Measurements from ENCODE around the gene USP3. TPM values are rescaled to one million over a fixed set of nuclear protein-coding genes. Genes with fewer than 3 reads are reported as not detected.

USP3 gene
- total RNA-seq, 1 experiment from 2014 or later: 54.2 TPM

GRCh38 chr15:63475707-63476106 is 28.7 kb upstream of the USP3 start:
- H3K27ac Mint-ChIP-seq (ENCODE audit: unreplicated experiment): peak overlapping the region; percentile 56
- peaks cover 48% of the 10 kb centered on the region for H3K4me1 Mint-ChIP-seq (ENCODE audit: low read depth, unreplicated experiment)
- ChIA-PET CTCF (interaction anchor here (1.9 kb wide), 1 partner anchor 12 kb away, joined by 5 read pairs; no protein-coding TSS in a partner anchor), POLR2A (interaction anchor here (0.5 kb wide), 1 partner anchor 28 kb away, joined by 6 read pairs; no protein-coding TSS in a partner anchor)
- Histone ChIP-seq H3K9me3 (no peaks in the 10 kb centered on the region), H3K4me3 (ENCODE audit: low read depth, low read length) (no peak overlapping the region), H3K27me3 (replicated peaks; ENCODE audit: control insufficient read depth, insufficient read depth, low read length) (no peaks in the 10 kb centered on the region), H3K36me3 (ENCODE audit: control insufficient read depth, insufficient read depth, low read length) (no peaks in the 10 kb centered on the region), H3K4me1 (peaks cover 45% of the 10 kb centered on the region)
- no TSS peak for BruUV-seq (replicated peaks)
- intact Hi-C loops (cut with micrococcal nuclease; ENCODE audit: unreplicated experiment): no loop called here
- H3K27me3 Mint-ChIP-seq (ENCODE audit: insufficient read depth, unreplicated experiment): no peaks in the 10 kb centered on the region
- DNase-seq: no peak
- peaks cover 19% of the 10 kb centered on the region for H3K36me3 Mint-ChIP-seq (ENCODE audit: insufficient read depth, unreplicated experiment)
- no peaks in the 10 kb centered on the region for H3K9me3 Mint-ChIP-seq (ENCODE audit: unreplicated experiment)
- no peak overlapping the region for H3K4me3 Mint-ChIP-seq (ENCODE audit: unreplicated experiment)
- TF ChIP-seq CTCF (IDR thresholded peaks at IDR 0.05; ENCODE audit: insufficient read depth in 1 of 2, low read depth in 1 of 2, low read length in 1 of 2, severe bottlenecking in 1 of 2, unreplicated experiment in 1 of 2): no peak

DNA sequence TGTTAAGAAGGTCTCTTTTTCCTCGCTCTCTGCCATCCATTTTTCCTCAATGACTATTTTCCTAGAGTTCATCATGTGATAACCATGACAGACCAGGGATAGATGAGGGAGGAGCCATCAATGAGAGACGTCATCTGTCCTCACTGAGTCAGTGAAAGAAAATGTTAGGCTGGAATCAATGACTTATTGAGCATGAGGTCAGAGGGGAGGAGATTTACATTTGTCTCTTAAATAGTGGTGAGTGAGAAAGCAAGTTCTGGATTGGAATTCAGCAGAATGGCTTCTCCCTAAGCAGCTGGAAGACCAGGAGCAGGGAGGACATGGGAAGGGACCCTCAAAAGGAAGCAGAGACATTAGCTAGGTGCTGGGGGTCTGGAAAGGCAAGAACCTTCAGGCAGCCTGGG is 28.2 kb upstream of the USP3 start:
- H3K9me3 Mint-ChIP-seq (ENCODE audit: unreplicated experiment): no peaks in the 10 kb centered on the region
- CTCF ChIA-PET: interaction anchor here (1.9 kb wide), 1 partner anchor 11 kb away, joined by 5 read pairs; no protein-coding TSS in a partner anchor
- Histone ChIP-seq H3K9me3 (no peaks in the 10 kb centered on the region), H3K36me3 (ENCODE audit: control insufficient read depth, insufficient read depth, low read length) (no peaks in the 10 kb centered on the region), H3K4me1 (peaks cover 45% of the 10 kb centered on the region), H3K27me3 (replicated peaks; ENCODE audit: control insufficient read depth, insufficient read depth, low read length) (no peaks in the 10 kb centered on the region), H3K4me3 (ENCODE audit: low read depth, low read length) (no peak overlapping the region)
- peak overlapping the region; percentile 56 for H3K27ac Mint-ChIP-seq (ENCODE audit: unreplicated experiment)
- no peaks in the 10 kb centered on the region for H3K27me3 Mint-ChIP-seq (ENCODE audit: insufficient read depth, unreplicated experiment)
- intact Hi-C loops (cut with micrococcal nuclease; ENCODE audit: unreplicated experiment): no loop called here
- H3K36me3 Mint-ChIP-seq (ENCODE audit: insufficient read depth, unreplicated experiment): peaks cover 18% of the 10 kb centered on the region
- no peak for TF ChIP-seq CTCF (IDR thresholded peaks at IDR 0.05; ENCODE audit: insufficient read depth in 1 of 2, low read depth in 1 of 2, low read length in 1 of 2, severe bottlenecking in 1 of 2, unreplicated experiment in 1 of 2)
- POLR2A ChIA-PET: interaction anchor here (0.6 kb wide), 1 partner anchor 28 kb away, joined by 4 read pairs; no protein-coding TSS in a partner anchor
- no TSS peak for BruUV-seq (replicated peaks)
- peaks cover 47% of the 10 kb centered on the region for H3K4me1 Mint-ChIP-seq (ENCODE audit: low read depth, unreplicated experiment)
- no peak overlapping the region for H3K4me3 Mint-ChIP-seq (ENCODE audit: unreplicated experiment)
- peak in 1 of 2 experiments; percentile 29 for DNase-seq

DNA sequence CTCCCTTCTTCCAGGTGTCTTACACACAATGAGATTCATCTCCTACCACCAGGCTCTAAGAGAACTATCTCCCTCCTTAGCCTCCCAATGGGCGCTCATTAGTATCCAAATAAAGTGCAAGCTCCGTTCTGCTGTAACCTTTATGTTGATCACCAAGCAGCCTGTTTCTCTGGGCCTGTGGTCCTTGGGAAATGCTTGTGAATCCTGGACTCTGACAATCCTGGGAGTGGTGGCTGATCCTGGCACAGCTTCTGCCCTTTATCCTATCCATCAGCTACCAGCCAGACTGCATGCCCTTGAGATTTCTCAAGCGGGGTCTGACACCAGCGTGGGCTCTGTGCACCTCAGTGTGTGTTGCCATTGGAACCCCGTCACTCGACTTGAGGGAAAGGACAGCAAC is 26.1 kb upstream of the USP3 start:
- Histone ChIP-seq H3K9me3 (no peaks in the 10 kb centered on the region), H3K4me3 (ENCODE audit: low read depth, low read length) (no peak overlapping the region), H3K4me1 (peaks cover 34% of the 10 kb centered on the region), H3K36me3 (ENCODE audit: control insufficient read depth, insufficient read depth, low read length) (no peaks in the 10 kb centered on the region), H3K27me3 (replicated peaks; ENCODE audit: control insufficient read depth, insufficient read depth, low read length) (no peaks in the 10 kb centered on the region)
- POLR2A ChIA-PET: no interaction called here
- peaks cover 37% of the 10 kb centered on the region for H3K4me1 Mint-ChIP-seq (ENCODE audit: low read depth, unreplicated experiment)
- no peak for TF ChIP-seq CTCF (IDR thresholded peaks at IDR 0.05; ENCODE audit: insufficient read depth in 1 of 2, low read depth in 1 of 2, low read length in 1 of 2, severe bottlenecking in 1 of 2, unreplicated experiment in 1 of 2)
- CTCF ChIA-PET: no interaction called here
- H3K4me3 Mint-ChIP-seq (ENCODE audit: unreplicated experiment): no peak overlapping the region
- no peak overlapping the region for H3K27ac Mint-ChIP-seq (ENCODE audit: unreplicated experiment)
- intact Hi-C loops (cut with micrococcal nuclease; ENCODE audit: unreplicated experiment): no loop called here
- H3K9me3 Mint-ChIP-seq (ENCODE audit: unreplicated experiment): no peaks in the 10 kb centered on the region
- no TSS peak for BruUV-seq (replicated peaks)
- H3K36me3 Mint-ChIP-seq (ENCODE audit: insufficient read depth, unreplicated experiment): peaks cover 12% of the 10 kb centered on the region
- no peaks in the 10 kb centered on the region for H3K27me3 Mint-ChIP-seq (ENCODE audit: insufficient read depth, unreplicated experiment)
- DNase-seq: no peak

Data from Caco-2 (cell line).